Measurements from ENCODE around the gene TMEM163. TPM values are rescaled to one million over a fixed set of nuclear protein-coding genes. Genes with fewer than 3 reads are reported as not detected.

The TMEM163 gene
- polyA plus RNA-seq, 3 donors, result 0.01 TPM; not detected in 2

GRCh38 chr2:134513465-134513804 lies 205.4 kb downstream of the TMEM163 start:
- H4K20me1 ChIP-seq (ENCODE audit: insufficient read depth, low read length), result no peaks in the 10 kb centered on the region
- DNase-seq, result no peak
- intact Hi-C loops (cut with micrococcal nuclease), result no loop called here
- Mint-ChIP-seq H3K27ac (no peak overlapping the region), H3K4me3 (no peak overlapping the region), H3K27me3 (ENCODE audit: low read depth in 3 of 3) (peaks cover 0 to 3% (median 0%) of the 10 kb centered on the region in 3 donors), H3K4me1 (no peaks in the 10 kb centered on the region), H3K9me3 (no peaks in the 10 kb centered on the region), H3K36me3 (no peaks in the 10 kb centered on the region)
- WGBS (ENCODE audit: insufficient coverage), result 98% methylated on average over 5 of the region's 5 CpGs
- TF ChIP-seq CTCF (IDR thresholded peaks at IDR 0.05), result no peak
- no peak overlapping the region for H3K27ac ChIP-seq (ENCODE audit: low read depth in 1 of 2, low read length in 2 of 2)
- H3K4me1 ChIP-seq (ENCODE audit: control insufficient read depth in 1 of 2, insufficient read depth in 2 of 2, low read length in 2 of 2), result no peaks in the 10 kb centered on the region
- H3K79me2 ChIP-seq (ENCODE audit: insufficient read depth, low read length), result no peaks in the 10 kb centered on the region
- no peak overlapping the region for H3K4me2 ChIP-seq (replicated peaks; ENCODE audit: extremely low read depth, low read length, poor library complexity, severe bottlenecking)
- no peak overlapping the region for H3K9ac ChIP-seq (ENCODE audit: insufficient read depth, low read length, poor library complexity, severe bottlenecking)
- H3K27me3 ChIP-seq (ENCODE audit: control insufficient read depth in 2 of 2, insufficient read depth in 2 of 2, low read length in 2 of 2), result no peaks in the 10 kb centered on the region
- H3K4me3 ChIP-seq (replicated peaks in 1 of 3; ENCODE audit: low read depth in 2 of 3, low read length in 3 of 3), result no peak overlapping the region
- H2AFZ ChIP-seq (ENCODE audit: insufficient read depth, low read depth, low read length, poor library complexity, severe bottlenecking), result no peak overlapping the region
- H3K9me3 ChIP-seq (replicated peaks in 1 of 2; ENCODE audit: control insufficient read depth in 1 of 2, insufficient read depth in 1 of 2, low read length in 2 of 2), result no peaks in the 10 kb centered on the region
- no peaks in the 10 kb centered on the region for H3K36me3 ChIP-seq (replicated peaks in 1 of 2; ENCODE audit: control insufficient read depth in 1 of 2, insufficient read depth in 2 of 2, low read length in 2 of 2)

- H3K27ac Mint-ChIP-seq, result no peak overlapping the region
- no peaks in the 10 kb centered on the region for H3K4me1 Mint-ChIP-seq
- Histone ChIP-seq H3K4me1 (ENCODE audit: control insufficient read depth in 1 of 2, insufficient read depth in 2 of 2, low read length in 2 of 2) (no peaks in the 10 kb centered on the region), H4K20me1 (ENCODE audit: insufficient read depth, low read length) (no peaks in the 10 kb centered on the region), H3K4me2 (replicated peaks; ENCODE audit: extremely low read depth, low read length, poor library complexity, severe bottlenecking) (no peak overlapping the region), H2AFZ (ENCODE audit: insufficient read depth, low read depth, low read length, poor library complexity, severe bottlenecking) (no peak overlapping the region), H3K27me3 (ENCODE audit: control insufficient read depth in 2 of 2, insufficient read depth in 2 of 2, low read length in 2 of 2) (no peaks in the 10 kb centered on the region), H3K27ac (ENCODE audit: low read depth in 1 of 2, low read length in 2 of 2) (no peak overlapping the region), H3K36me3 (replicated peaks in 1 of 2; ENCODE audit: control insufficient read depth in 1 of 2, insufficient read depth in 2 of 2, low read length in 2 of 2) (no peaks in the 10 kb centered on the region), H3K9ac (ENCODE audit: insufficient read depth, low read length, poor library complexity, severe bottlenecking) (no peak overlapping the region), H3K9me3 (replicated peaks in 1 of 2; ENCODE audit: control insufficient read depth in 1 of 2, insufficient read depth in 1 of 2, low read length in 2 of 2) (no peaks in the 10 kb centered on the region), H3K79me2 (ENCODE audit: insufficient read depth, low read length) (no peaks in the 10 kb centered on the region), H3K4me3 (replicated peaks in 1 of 3; ENCODE audit: low read depth in 2 of 3, low read length in 3 of 3) (no peak overlapping the region)
- H3K4me3 Mint-ChIP-seq, result no peak overlapping the region
- H3K27me3 Mint-ChIP-seq (ENCODE audit: low read depth in 3 of 3), result peaks cover 0 to 3% (median 0%) of the 10 kb centered on the region in 3 donors
- H3K9me3 Mint-ChIP-seq, result no peaks in the 10 kb centered on the region
- no peak for DNase-seq
- intact Hi-C loops (cut with micrococcal nuclease), result no loop called here
- H3K36me3 Mint-ChIP-seq, result no peaks in the 10 kb centered on the region
- WGBS (ENCODE audit: insufficient coverage), result 96% methylated on average over 3 of the region's 4 CpGs
- no peak for TF ChIP-seq CTCF (IDR thresholded peaks at IDR 0.05)
These were observed 205.9 kb downstream of the TMEM163 start for GRCh38 chr2:134512734-134513464.
